Heart left ventricle (tissue), 16 donors: ENCODE data around the gene XPC. TPM values are rescaled to one million over a fixed set of nuclear protein-coding genes. Genes with fewer than 3 reads are reported as not detected.

ENCODE experiments used
- ATAC-seq, 4 donors: fragments of 200-7000 bp; cut with Tn5 transposase; one replicate each; pipeline ENCODE4 v1.9.1; 2020 to 2022; ENCODE audit warnings: moderate library complexity in 4 of 4, mild to moderate bottlenecking in 3 of 4, moderate number of reproducible peaks in 1 of 4
- DNase-seq, 5 donors: peaks; one replicate each; pipeline ENCODE4 v3.0.0-alpha.2; 2020
- H3K27ac ChIP-seq, 12 donors: fragments of 200-600 bp; sonication (generic) in 4 of 12; one replicate each; pipeline versions ENCODE4 v1.5.0 to v1.8.0; 2016 to 2022; ENCODE audit warnings: mild to moderate bottlenecking in 2 of 12
- H3K27me3 ChIP-seq, 9 donors: fragments of 200-600 bp; sonication (generic) in 2 of 9; one replicate each; pipeline versions ENCODE4 v1.5.1 to v1.8.0; 2016 to 2022; ENCODE audit warnings: mild to moderate bottlenecking in 3 of 9
- H3K36me3 ChIP-seq, 9 donors: fragments of 200-600 bp; sonication (generic) in 2 of 9; one replicate each; pipeline versions ENCODE4 v1.5.0 to v1.8.0; 2018 to 2022; ENCODE audit warnings: mild to moderate bottlenecking in 2 of 9
- H3K4me1 ChIP-seq, 12 donors: fragments of 200-600 bp; sonication (generic) in 4 of 12; one replicate each; pipeline versions ENCODE4 v1.5.0 to v1.8.0; 2016 to 2022; ENCODE audit warnings: mild to moderate bottlenecking in 3 of 12
- H3K4me3 ChIP-seq, 12 donors: fragments of 200-600 bp; sonication (generic) in 4 of 12; one replicate each; pipeline versions ENCODE4 v1.5.0 to v1.8.0; 2017 to 2022; ENCODE audit warnings: mild to moderate bottlenecking in 9 of 12, moderate library complexity in 4 of 12
- H3K9me3 ChIP-seq, 12 donors: fragments of 200-600 bp; sonication (generic) in 4 of 12; one replicate each; pipeline versions ENCODE4 v1.5.0 to v1.8.0; 2016 to 2022; ENCODE audit warnings: mild to moderate bottlenecking in 1 of 12
- CTCF ChIP-seq, 12 donors: fragments of 200-600 bp; sonication (generic) in 4 of 12; IDR thresholded peaks; one replicate each; pipeline versions ENCODE4 v1.5.0 to v1.8.0; 2018 to 2022; ENCODE audit warnings: antibody characterized with exemption in 12 of 12, mild to moderate bottlenecking in 5 of 12
- POLR2A ChIP-seq, 2 donors: fragments of 450-650 bp; IDR thresholded peaks; one replicate each; pipeline ENCODE4 v1.6.1; 2017; ENCODE audit warnings: antibody characterized with exemption in 2 of 2, mild to moderate bottlenecking in 2 of 2, moderate library complexity in 2 of 2
- WGBS, 4 donors: extraction: QIAGEN DNeasy Blood & Tissue Kit in 2 of 4; methylation state at CpG; one replicate each; pipeline versions ENCODE4 v1.1.5 to v1.1.7; 2013 to 2018; 5-methylcytosine and 5-hydroxymethylcytosine counted together
- intact Hi-C, 10 donors: fragments of 100-400 bp; cut with DNase I; formaldehyde crosslinking; loops; one replicate each; pipeline versions ENCODE4 v1.11.1 to v1.14.2; 2022
- polyA plus RNA-seq, 2 donors: library from polyadenylated mRNA; stranded (reverse); fragments of 200-250 nt; gene quantifications; one replicate each; pipeline ENCODE4 v1.2.3, GENCODE V29; 2013
- total RNA-seq, 9 donors: library from RNA; depleted of rRNA in 2 of 9; stranded (reverse); fragments of >200 nt in 2 of 9; fragmentation: NEBNext Ultra II Directional in 3 of 9; extraction: Animal tissue kit (Norgen Biotek cat#: 25700) in 3 of 9; gene quantifications; one replicate each; pipeline versions ENCODE4 v1.1.0 to v1.2.4, GENCODE V29; 2016 to 2023
- donor health status: ischemic (EF 13 %, LVEDD 7.1; RV severe dilation, severe dysfunction).
- donor health status: healthy with polysubstance abuse.
- donor health status: DM: no; HTN: yes; CAD: no.
- donor health status: DM: no; HTN: no; CAD: no.
- donor health status: ischemic (EF 25% LVEDD 6.9; RV normal size, moderate dysfunction).
- donor health status: ischemic (EF 25% LVEDD 5.7; RV mildly dilated, moderate dysfunction).
- donor health status: healthy.
- donor health status: DM: yes; HTN: yes; CAD: no.
- donor health status: ischemic (EF 35%, LVEDD 5.7; RV mildly dilated, moderate dysfunction).
- donor health status: nonischemic (EF 11% LVEDD 7.7; RV severe dilation, severe dysfunction).
- donor health status: DM: yes; HTN: yes; CAD: no.
- donor health status: PGD.
- donor health status: ischemic (EF 29% LVEDD 5.4; RV normal size, mild dysfunction).
- donor health status: nonischemic (EF 23%, LVEDD 6.1; RV moderate dilation, normal function).

Gene XPC
- total and polyA plus RNA-seq, 11 donors: 6.1 to 20.0 (median 9.5) TPM

GRCh38 chr3:14169435-14169834, 9.0 kb downstream of the XPC start:
- intact Hi-C loops: no loop called here

GRCh38 chr3:14166877-14167603, 11.4 kb downstream of the XPC start:
- intact Hi-C loops: no loop called here
- no peak overlapping the region for H3K27ac ChIP-seq
- DNase-seq (no peak), ATAC-seq (no peak)
- peaks cover 0 to 100% (median 100%) of the 10 kb centered on the region in 9 donors for H3K36me3 ChIP-seq
- no peak overlapping the region for H3K4me3 ChIP-seq
- WGBS, 4 donors: 83 to 94% (median 91%) methylated on average over 9 of the region's 9 CpGs
- no peaks in the 10 kb centered on the region for H3K27me3 ChIP-seq
- peaks cover 0 to 10% (median 3%) of the 10 kb centered on the region in 12 donors for H3K9me3 ChIP-seq
- H3K4me1 ChIP-seq: no peaks in the 10 kb centered on the region
- TF ChIP-seq POLR2A (IDR thresholded peaks at IDR 0.05): no peak
- TF ChIP-seq CTCF (IDR thresholded peaks at IDR 0.05): no peak

More at GRCh38 chr3:14169435-14169834, 9.0 kb downstream of the XPC start:
- Histone ChIP-seq H3K27me3 (no peaks in the 10 kb centered on the region), H3K27ac (no peak overlapping the region), H3K4me1 (peaks cover 0 to 2% (median 0%) of the 10 kb centered on the region in 12 donors), H3K36me3 (peaks cover 0 to 87% (median 86%) of the 10 kb centered on the region in 9 donors), H3K9me3 (no peaks in the 10 kb centered on the region), H3K4me3 (no peak overlapping the region)
- TF ChIP-seq POLR2A (IDR thresholded peaks at IDR 0.05) (no peak), CTCF (IDR thresholded peaks at IDR 0.05) (no peak)
- WGBS, 4 donors: 89 to 97% (median 96%) methylated on average over 2 of the region's 2 CpGs
- DNase-seq (no peak), ATAC-seq (no peak)

DNA sequence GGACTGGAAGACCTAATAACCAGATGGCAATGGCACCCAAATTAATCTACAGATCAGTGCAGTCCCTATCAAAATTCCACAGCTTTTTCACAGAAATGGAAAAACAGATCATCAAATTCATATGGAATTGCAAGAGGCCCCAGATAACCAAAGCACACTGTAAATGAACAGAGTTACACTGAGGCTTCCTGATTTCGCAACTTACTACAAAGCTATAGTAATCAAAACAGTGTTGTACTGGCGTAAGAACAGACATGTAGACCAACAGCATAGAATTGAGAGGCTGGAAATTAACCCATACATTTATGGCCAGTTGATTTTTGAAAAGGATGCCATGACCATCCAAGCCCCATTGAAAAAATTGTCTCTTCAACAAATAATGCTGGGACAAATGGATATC, 16.2 kb downstream of the XPC start:
- H3K4me3 ChIP-seq: no peak overlapping the region
- peaks cover 0 to 25% (median 13%) of the 10 kb centered on the region in 12 donors for H3K9me3 ChIP-seq
- 94 to 98% (median 97%) methylated on average over 2 of the region's 2 CpGs for WGBS, 4 donors
- no peak for DNase-seq
- H3K27me3 ChIP-seq: no peaks in the 10 kb centered on the region
- intact Hi-C loops: no loop called here
- H3K36me3 ChIP-seq: peaks cover 0 to 100% (median 100%) of the 10 kb centered on the region in 9 donors
- TF ChIP-seq CTCF (IDR thresholded peaks at IDR 0.05) (no peak), POLR2A (IDR thresholded peaks at IDR 0.05) (no peak)
- H3K4me1 ChIP-seq: no peaks in the 10 kb centered on the region
- no peak for ATAC-seq
- no peak overlapping the region for H3K27ac ChIP-seq

- H3K27ac ChIP-seq: no peak overlapping the region
- no peak overlapping the region for H3K4me3 ChIP-seq
- no peaks in the 10 kb centered on the region for H3K27me3 ChIP-seq
- TF ChIP-seq CTCF (IDR thresholded peaks at IDR 0.05) (no peak), POLR2A (IDR thresholded peaks at IDR 0.05) (no peak)
- WGBS, 4 donors: 93 to 97% (median 94%) methylated on average over 2 of the region's 2 CpGs
- peaks cover 0 to 25% (median 13%) of the 10 kb centered on the region in 12 donors for H3K9me3 ChIP-seq
- no peaks in the 10 kb centered on the region for H3K4me1 ChIP-seq
- ATAC-seq: no peak
- DNase-seq: no peak
- peaks cover 0 to 100% (median 100%) of the 10 kb centered on the region in 9 donors for H3K36me3 ChIP-seq
- intact Hi-C loops: no loop called here
Observed at GRCh38 chr3:14161282-14161681, 17.1 kb downstream of the XPC start.
